Activated CD4-positive, CD25-positive, alpha-beta regulatory T cell treated with anti-CD3 and anti-CD28 coated beads, Interleukin-2, amount 50 U/mL, for 24 hours (primary cell): ENCODE measurements around the gene KLHL29.

Experiments used
- ATAC-seq, 2 donors: fragments of 150-1000 bp; cut with Tn5 transposase; one replicate each; pipeline ENCODE4 v1.10.0; 2021; ENCODE audit warnings: mild to moderate bottlenecking in 1 of 2, moderate library complexity in 1 of 2

The KLHL29 gene

GRCh38 chr2:23599006-23599405 is 214.0 kb downstream of the KLHL29 start:
- no peak for ATAC-seq

GRCh38 chr2:23599667-23600066 is 214.7 kb downstream of the KLHL29 start:
- ATAC-seq, result no peak

- ATAC-seq, result no peak
These were observed 215.4 kb downstream of the KLHL29 start for GRCh38 chr2:23600346-23600745.

GRCh38 chr2:23601301-23601965 is 216.5 kb downstream of the KLHL29 start:
- ATAC-seq, result no peak

GRCh38 chr2:23602116-23602515 is 217.1 kb downstream of the KLHL29 start:
- no peak for ATAC-seq

- no peak for ATAC-seq
These were observed 218.2 kb downstream of the KLHL29 start for GRCh38 chr2:23603156-23603555.

- ATAC-seq, result no peak
These were observed 218.6 kb downstream of the KLHL29 start for GRCh38 chr2:23603581-23603980.

- no peak for ATAC-seq
These were observed 219.8 kb downstream of the KLHL29 start for GRCh38 chr2:23604731-23605130.

GRCh38 chr2:23605236-23605635 is 220.3 kb downstream of the KLHL29 start:
- no peak for ATAC-seq

GRCh38 chr2:23606196-23606595 is 221.2 kb downstream of the KLHL29 start:
- ATAC-seq, result no peak

GRCh38 chr2:23606968-23607367 is 222.0 kb downstream of the KLHL29 start:
- ATAC-seq, result no peak

- ATAC-seq, result no peak
These were observed 222.9 kb downstream of the KLHL29 start for GRCh38 chr2:23607925-23608324.

- no peak for ATAC-seq
These were observed 224.3 kb downstream of the KLHL29 start for GRCh38 chr2:23609254-23609653.

- no peak for ATAC-seq
These were observed 226.9 kb downstream of the KLHL29 start for GRCh38 chr2:23611839-23612238.

GRCh38 chr2:23614701-23615100 is 229.7 kb downstream of the KLHL29 start:
- ATAC-seq, result no peak

- ATAC-seq, result no peak
These were observed 230.4 kb downstream of the KLHL29 start for GRCh38 chr2:23615216-23616020.

- ATAC-seq, result no peak
These were observed 231.7 kb downstream of the KLHL29 start for GRCh38 chr2:23616630-23617029.

- ATAC-seq, result no peak
These were observed 232.3 kb downstream of the KLHL29 start for GRCh38 chr2:23617167-23617810.

- no peak for ATAC-seq
These were observed 232.8 kb downstream of the KLHL29 start for GRCh38 chr2:23617811-23618215.

GRCh38 chr2:23618265-23618664 is 233.3 kb downstream of the KLHL29 start:
- ATAC-seq, result no peak

- ATAC-seq, result no peak
These were observed 234.0 kb downstream of the KLHL29 start for GRCh38 chr2:23618794-23619530.

GRCh38 chr2:23619941-23620340 is 235.0 kb downstream of the KLHL29 start:
- ATAC-seq, result no peak

GRCh38 chr2:23620841-23621341 is 235.9 kb downstream of the KLHL29 start:
- ATAC-seq, result no peak
